A549 (cell line): ENCODE data around the gene DEFB118. TPM values are rescaled to one million over a fixed set of nuclear protein-coding genes. Genes with fewer than 3 reads are reported as not detected.

Experiments
- ATAC-seq, 2 experiments: fragments of 200-7000 bp in 1 of 2; fragments of >200 bp in 1 of 2; cut with Nextera tagmentation in 1 of 2; cut with Tn5 transposase in 1 of 2; 3 replicates each; pipeline versions ENCODE4 v1.8.0 to v1.9.1; 2018 to 2020; ENCODE audit warnings: mild to moderate bottlenecking in 1 of 2, moderate library complexity in 1 of 2
- CTCF ChIA-PET: fragments of 300-600 bp; sonication (Branson Sonifier 250); formaldehyde crosslinking; extraction: SDS; loops from one replicate; lab custom pipeline; 2021; ENCODE audit warnings: antibody characterized with exemption, inconsistent platforms; lab: Yijun Ruan, JAX
- POLR2A ChIA-PET: fragments of 350-600 bp; formaldehyde crosslinking; extraction: SDS; loops from one replicate; lab custom pipeline; 2021; ENCODE audit warnings: antibody characterized with exemption, inconsistent platforms; lab: Yijun Ruan, JAX
- DNase-seq, 2 experiments: peaks; one replicate each; pipeline versions ENCODE4 v3.0.0 to v3.0.0-alpha.2; 2011 to 2016; ENCODE audit warnings: low read depth in 1 of 2, low spot score in 1 of 2
- FAIRE-seq: peaks from 2 replicates; lab custom pipeline; 2011; peaks lifted over from hg19 to GRCh38; lab: Jason Lieb, UNC
- H3K27ac ChIP-seq, 2 experiments: fragments of >200 bp; sonication (Bioruptor Twin); formaldehyde crosslinking; 3 replicates each; pipeline ENCODE4 v1.5.1; 2016 to 2017
- H3K4me1 ChIP-seq: fragments of >200 bp; sonication (Bioruptor Twin); formaldehyde crosslinking; 3 replicates; pipeline ENCODE4 v1.6.1; 2016
- H3K4me2 ChIP-seq: fragments of >200 bp; sonication (Bioruptor Twin); formaldehyde crosslinking; 3 replicates; pipeline ENCODE4 v1.6.1; 2016
- H3K4me3 ChIP-seq: fragments of >200 bp; sonication (Bioruptor Twin); formaldehyde crosslinking; 3 replicates; pipeline ENCODE4 v1.5.1; 2016
- H3K9me3 ChIP-seq: fragments of >200 bp; sonication (Bioruptor Twin); formaldehyde crosslinking; 3 replicates; pipeline ENCODE4 v1.6.1; 2016
- CBX2 ChIP-seq: fragments of 200-600 bp; sonication (generic); IDR thresholded peaks from 2 replicates; pipeline ENCODE4 v1.6.1; 2016; ENCODE audit warnings: low read depth, mild to moderate bottlenecking, borderline replicate concordance
- CEBPB ChIP-seq, 2 experiments: fragments of >200 bp in 1 of 2; sonication (Bioruptor Twin) in 1 of 2; formaldehyde crosslinking in 1 of 2; IDR thresholded peaks; 2 replicates each; pipeline ENCODE4 v1.6.1; 2012 to 2016
- CHD4 ChIP-seq: fragments of 200-600 bp; sonication (generic); IDR thresholded peaks from 2 replicates; pipeline ENCODE4 v1.6.1; 2016; ENCODE audit warnings: antibody characterized with exemption, mild to moderate bottlenecking, borderline replicate concordance
- EHMT2 ChIP-seq: fragments of 200-600 bp; sonication (generic); IDR thresholded peaks from 2 replicates; pipeline ENCODE4 v1.6.1; 2016; ENCODE audit warnings: antibody characterized with exemption, low read depth, mild to moderate bottlenecking, moderate library complexity
- FOSL2 ChIP-seq, 2 experiments: fragments of 450-650 bp in 1 of 2; fragments of >200 bp in 1 of 2; sonication (Bioruptor Twin) in 1 of 2; formaldehyde crosslinking; IDR thresholded peaks; 2 replicates each; pipeline versions ENCODE4 v1.5.0 to v1.6.1; 2016 to 2020; ENCODE audit warnings: mild to moderate bottlenecking in 1 of 2, moderate library complexity in 1 of 2
- HDAC2 ChIP-seq: fragments of 200-600 bp; sonication (generic); IDR thresholded peaks from 2 replicates; pipeline ENCODE4 v1.6.1; 2016
- HOXB5 ChIP-seq: fragments of 250-450 bp; sonication (Bioruptor Pico); IDR thresholded peaks from 2 replicates; pipeline ENCODE4 v1.5.0; 2020; ENCODE audit warnings: mild to moderate bottlenecking, moderate library complexity
- KDM5A ChIP-seq: fragments of 200-600 bp; sonication (generic); IDR thresholded peaks from 2 replicates; pipeline ENCODE4 v1.6.1; 2016; ENCODE audit warnings: antibody characterized with exemption, mild to moderate bottlenecking
- MAZ ChIP-seq: fragments of 150-350 bp; IDR thresholded peaks from 2 replicates; pipeline ENCODE4 v1.6.1; 2014; ENCODE audit warnings: antibody characterized with exemption, low read depth, low read length, borderline replicate concordance
- MYC ChIP-seq: IDR thresholded peaks from 2 replicates; pipeline ENCODE4 v1.6.1; 2012; ENCODE audit warnings: mild to moderate bottlenecking, inconsistent platforms, low read length, improper control_type of control experiment, borderline replicate concordance
- NFE2L2 ChIP-seq: fragments of 150-350 bp; conservative IDR thresholded peaks from 2 replicates; pipeline ENCODE4 v1.6.1; 2014; ENCODE audit warnings: low read length
- NR3C1 ChIP-seq: fragments of >200 bp; sonication (Bioruptor Twin); formaldehyde crosslinking; IDR thresholded peaks from 3 replicates; pipeline ENCODE4 v1.6.1; 2017
- PHF8 ChIP-seq: fragments of 200-600 bp; sonication (generic); IDR thresholded peaks from 2 replicates; pipeline ENCODE4 v1.6.1; 2016; ENCODE audit warnings: low read depth, mild to moderate bottlenecking, antibody characterized with exemption, moderate library complexity, borderline replicate concordance
- POLR2A ChIP-seq: IDR thresholded peaks from 2 replicates; pipeline ENCODE4 v1.6.1; 2012; ENCODE audit warnings: mild to moderate bottlenecking, low read length
- POLR2AphosphoS2 ChIP-seq: conservative IDR thresholded peaks from 2 replicates; pipeline ENCODE4 v1.6.1; 2012; ENCODE audit warnings: low read length, improper control_type of control experiment, inconsistent platforms
- RAD21 ChIP-seq, 2 experiments: fragments of >200 bp in 1 of 2; sonication (Bioruptor Twin) in 1 of 2; formaldehyde crosslinking in 1 of 2; IDR thresholded peaks in 1 of 2; conservative IDR thresholded peaks in 1 of 2; 2 replicates in 1 of 2; 3 replicates in 1 of 2; pipeline ENCODE4 v1.6.1; 2012 to 2018; ENCODE audit warnings: inconsistent platforms in 1 of 2
- RARB ChIP-seq: fragments of 250-450 bp; sonication (Bioruptor Pico); IDR thresholded peaks from 2 replicates; pipeline ENCODE4 v1.8.0; 2021; ENCODE audit warnings: mild to moderate bottlenecking, moderate library complexity
- RNF2 ChIP-seq: fragments of 200-600 bp; sonication (generic); IDR thresholded peaks from 2 replicates; pipeline ENCODE4 v1.6.1; 2016; ENCODE audit warnings: low read depth, mild to moderate bottlenecking, antibody characterized with exemption, moderate library complexity, borderline replicate concordance
- SMC3 ChIP-seq: fragments of >200 bp; sonication (Bioruptor Twin); formaldehyde crosslinking; IDR thresholded peaks from 3 replicates; pipeline ENCODE4 v1.6.1; 2018; ENCODE audit warnings: inconsistent platforms
- TFCP2L1 ChIP-seq: fragments of 250-450 bp; sonication (Bioruptor Pico); IDR thresholded peaks from 2 replicates; pipeline ENCODE4 v1.5.0; 2021; ENCODE audit warnings: mild to moderate bottlenecking
- TP53 ChIP-seq: fragments of 250-450 bp; sonication (Bioruptor Pico); IDR thresholded peaks from 2 replicates; pipeline ENCODE4 v1.5.0; 2021; ENCODE audit warnings: mild to moderate bottlenecking, moderate library complexity
- ZC3H11A ChIP-seq: fragments of 450-650 bp; IDR thresholded peaks from 2 replicates; pipeline ENCODE4 v1.6.1; 2014; ENCODE audit warnings: antibody characterized with exemption, mild to moderate bottlenecking
- ZFP36 ChIP-seq: fragments of 450-650 bp; IDR thresholded peaks from 2 replicates; pipeline ENCODE4 v1.6.1; 2014; ENCODE audit warnings: borderline replicate concordance; ENCODE audit not compliant: partially characterized antibody
- ZNF302 ChIP-seq: fragments of 250-450 bp; sonication (Bioruptor Pico); IDR thresholded peaks from 2 replicates; pipeline ENCODE4 v1.9.0; 2021; ENCODE audit warnings: inconsistent platforms, mild to moderate bottlenecking, moderate library complexity
- ZSCAN20 ChIP-seq: fragments of 250-450 bp; sonication (Bioruptor Pico); IDR thresholded peaks from 2 replicates; pipeline ENCODE4 v1.8.0; 2022; ENCODE audit warnings: mild to moderate bottlenecking, moderate library complexity
- WGBS: methylation state at CpG from one replicate; pipeline ENCODE4 v1.1.6; 2017; ENCODE audit errors: missing lambda C conversion rate; 5-methylcytosine and 5-hydroxymethylcytosine counted together
- polyA plus RNA-seq, 4 experiments: library from polyadenylated mRNA; depleted of rRNA in 3 of 4; stranded (reverse); fragments of >200 nt; fragmentation: RNase III in 1 of 4; extraction: RNeasy Plus Mini Kit Qiagen cat#74134 plus additional on column Dnase treatment in 1 of 4; gene quantifications; 2 replicates in 3 of 4; 3 replicates in 1 of 4; pipeline ENCODE4 v1.2.3, GENCODE V29; 2011 to 2017
- TF ChIP-seq, protein P1 (sequence below): fragments of 250-450 bp; sonication (Bioruptor Pico); IDR thresholded peaks from 2 replicates; pipeline ENCODE4 v1.5.0; 2021; ENCODE audit warnings: mild to moderate bottlenecking, moderate library complexity, borderline replicate concordance
- TF ChIP-seq, protein P2 (sequence below): fragments of 150-350 bp; IDR thresholded peaks from 2 replicates; pipeline ENCODE4 v1.6.1; 2014; ENCODE audit warnings: low read depth, mild to moderate bottlenecking, low read length
- TF ChIP-seq, protein P3 (sequence below): fragments of >200 bp; sonication (Bioruptor Twin); formaldehyde crosslinking; IDR thresholded peaks from 3 replicates; pipeline ENCODE4 v1.6.1; 2016
- TF ChIP-seq, protein P4 (sequence below): fragments of >200 bp; sonication (Bioruptor Twin); formaldehyde crosslinking; IDR thresholded peaks from 3 replicates; pipeline ENCODE4 v1.5.1; 2016

DEFB118 gene
- polyA plus RNA-seq, 2 of the 4 experiments (the other 2 are of a cell fraction), result not detected

DNA sequence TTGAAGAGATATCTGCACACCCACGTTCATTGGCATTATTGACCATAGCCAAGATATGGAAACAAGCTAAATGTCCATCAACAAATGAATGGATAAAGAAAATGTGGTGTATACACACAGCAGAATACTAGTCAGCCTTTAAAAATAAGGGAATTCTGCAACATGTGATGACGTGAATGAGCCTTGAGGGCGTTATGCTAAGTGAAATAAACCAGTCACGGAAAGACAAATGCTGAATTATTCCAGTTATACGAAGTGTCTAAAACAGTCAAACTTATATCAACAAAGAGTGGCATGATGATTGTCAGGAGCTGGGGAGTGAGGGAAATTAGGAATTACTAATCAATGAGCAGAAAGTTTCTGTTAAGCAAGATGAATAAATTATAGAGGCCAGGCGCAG, 46.0 kb downstream of the DEFB118 start:
- POLR2A ChIA-PET, result interaction anchor here (0.7 kb wide), 1 partner anchor 87 kb away, joined by 4 read pairs; no protein-coding TSS in a partner anchor
- H3K9me3 ChIP-seq, result no peaks in the 10 kb centered on the region
- CTCF ChIA-PET, result interaction anchor here (0.9 to 3.2 kb wide), 5 partner anchors 9 to 93 kb away, joined by 3 to 55 read pairs (median 5); partner anchors contain the start of gene DEFB121
- no peak for ATAC-seq
- H3K4me3 ChIP-seq, result no peak overlapping the region
- no peak overlapping the region for H3K27ac ChIP-seq
- FAIRE-seq, result no peak
- DNase-seq, result no peak
- H3K4me1 ChIP-seq, result no peaks in the 10 kb centered on the region
- H3K4me2 ChIP-seq, result no peak overlapping the region
- TF ChIP-seq FOSL2 (IDR thresholded peaks at IDR 0.05) (no peak), FOSL2 (CRISPR knock-in tag; IDR thresholded peaks at IDR 0.05) (no peak), MAZ (no peak), EHMT2 (no peak), ZNF302 (no peak), CHD4 (no peak), KDM5A (no peak), CBX2 (no peak), TFCP2L1 (CRISPR knock-in tag) (no peak), SMC3 (no peak), ZSCAN20 (no peak), RARB (no peak), ZFP36 (no peak), HOXB5 (CRISPR knock-in tag) (no peak), RAD21 (conservative IDR thresholded peaks at IDR 0.05 in 1 of 2, IDR thresholded peaks at IDR 0.05 in 1 of 2) (no peak), PHF8 (no peak), NR3C1 (no peak), NFE2L2 (no peak), MYC (no peak)
- TF ChIP-seq, protein P1, sequence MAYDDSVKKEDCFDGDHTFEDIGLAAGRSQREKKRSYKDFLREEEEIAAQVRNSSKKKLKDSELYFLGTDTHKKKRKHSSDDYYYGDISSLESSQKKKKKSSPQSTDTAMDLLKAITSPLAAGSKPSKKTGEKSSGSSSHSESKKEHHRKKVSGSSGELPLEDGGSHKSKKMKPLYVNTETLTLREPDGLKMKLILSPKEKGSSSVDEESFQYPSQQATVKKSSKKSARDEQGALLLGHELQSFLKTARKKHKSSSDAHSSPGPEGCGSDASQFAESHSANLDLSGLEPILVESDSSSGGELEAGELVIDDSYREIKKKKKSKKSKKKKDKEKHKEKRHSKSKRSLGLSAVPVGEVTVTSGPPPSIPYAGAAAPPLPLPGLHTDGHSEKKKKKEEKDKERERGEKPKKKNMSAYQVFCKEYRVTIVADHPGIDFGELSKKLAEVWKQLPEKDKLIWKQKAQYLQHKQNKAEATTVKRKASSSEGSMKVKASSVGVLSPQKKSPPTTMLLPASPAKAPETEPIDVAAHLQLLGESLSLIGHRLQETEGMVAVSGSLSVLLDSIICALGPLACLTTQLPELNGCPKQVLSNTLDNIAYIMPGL (CRISPR knock-in tag), result no peak
- 18% methylated on average over 6 of the region's 6 CpGs for whole genome bisulfite sequencing

DNA sequence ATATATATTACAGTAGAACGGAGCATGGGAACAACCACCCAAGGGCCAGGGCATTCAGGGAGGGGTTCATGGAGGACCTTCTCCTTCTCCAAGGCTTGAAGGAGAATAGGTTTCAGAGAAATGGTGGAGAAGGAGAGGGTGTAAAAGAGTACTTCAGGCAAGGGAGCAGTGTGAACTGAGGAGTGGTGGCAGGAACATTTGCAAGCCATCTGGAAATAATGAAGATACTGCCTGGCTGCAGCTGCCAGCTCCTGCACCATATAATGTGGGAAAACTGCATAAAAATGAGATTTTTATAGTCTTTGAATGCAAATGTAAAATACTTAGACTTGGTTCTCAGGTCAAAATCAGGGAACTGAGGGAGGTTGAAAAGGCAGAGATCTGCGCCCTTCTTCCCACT, 47.3 kb downstream of the DEFB118 start:
- FAIRE-seq, result no peak
- 88% methylated on average over 2 of the region's 2 CpGs for WGBS
- no peak for ATAC-seq
- DNase-seq, result no peak
- Histone ChIP-seq H3K4me3 (no peak overlapping the region), H3K9me3 (no peaks in the 10 kb centered on the region), H3K27ac (no peak overlapping the region), H3K4me1 (no peaks in the 10 kb centered on the region), H3K4me2 (no peak overlapping the region)
- TF ChIP-seq ZC3H11A, result no peak
- TF ChIP-seq CEBPB (IDR thresholded peaks at IDR 0.05), result no peak
- TF ChIP-seq, protein P2, sequence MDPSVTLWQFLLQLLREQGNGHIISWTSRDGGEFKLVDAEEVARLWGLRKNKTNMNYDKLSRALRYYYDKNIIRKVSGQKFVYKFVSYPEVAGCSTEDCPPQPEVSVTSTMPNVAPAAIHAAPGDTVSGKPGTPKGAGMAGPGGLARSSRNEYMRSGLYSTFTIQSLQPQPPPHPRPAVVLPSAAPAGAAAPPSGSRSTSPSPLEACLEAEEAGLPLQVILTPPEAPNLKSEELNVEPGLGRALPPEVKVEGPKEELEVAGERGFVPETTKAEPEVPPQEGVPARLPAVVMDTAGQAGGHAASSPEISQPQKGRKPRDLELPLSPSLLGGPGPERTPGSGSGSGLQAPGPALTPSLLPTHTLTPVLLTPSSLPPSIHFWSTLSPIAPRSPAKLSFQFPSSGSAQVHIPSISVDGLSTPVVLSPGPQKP, result no peak
- no peak for TF ChIP-seq RNF2
- no peak for TF ChIP-seq POLR2A
- no peak for TF ChIP-seq ZNF302
- no peak for TF ChIP-seq TP53
- TF ChIP-seq, protein P3, sequence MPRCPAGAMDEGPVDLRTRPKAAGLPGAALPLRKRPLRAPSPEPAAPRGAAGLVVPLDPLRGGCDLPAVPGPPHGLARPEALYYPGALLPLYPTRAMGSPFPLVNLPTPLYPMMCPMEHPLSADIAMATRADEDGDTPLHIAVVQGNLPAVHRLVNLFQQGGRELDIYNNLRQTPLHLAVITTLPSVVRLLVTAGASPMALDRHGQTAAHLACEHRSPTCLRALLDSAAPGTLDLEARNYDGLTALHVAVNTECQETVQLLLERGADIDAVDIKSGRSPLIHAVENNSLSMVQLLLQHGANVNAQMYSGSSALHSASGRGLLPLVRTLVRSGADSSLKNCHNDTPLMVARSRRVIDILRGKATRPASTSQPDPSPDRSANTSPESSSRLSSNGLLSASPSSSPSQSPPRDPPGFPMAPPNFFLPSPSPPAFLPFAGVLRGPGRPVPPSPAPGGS, result no peak
- TF ChIP-seq, protein P4, sequence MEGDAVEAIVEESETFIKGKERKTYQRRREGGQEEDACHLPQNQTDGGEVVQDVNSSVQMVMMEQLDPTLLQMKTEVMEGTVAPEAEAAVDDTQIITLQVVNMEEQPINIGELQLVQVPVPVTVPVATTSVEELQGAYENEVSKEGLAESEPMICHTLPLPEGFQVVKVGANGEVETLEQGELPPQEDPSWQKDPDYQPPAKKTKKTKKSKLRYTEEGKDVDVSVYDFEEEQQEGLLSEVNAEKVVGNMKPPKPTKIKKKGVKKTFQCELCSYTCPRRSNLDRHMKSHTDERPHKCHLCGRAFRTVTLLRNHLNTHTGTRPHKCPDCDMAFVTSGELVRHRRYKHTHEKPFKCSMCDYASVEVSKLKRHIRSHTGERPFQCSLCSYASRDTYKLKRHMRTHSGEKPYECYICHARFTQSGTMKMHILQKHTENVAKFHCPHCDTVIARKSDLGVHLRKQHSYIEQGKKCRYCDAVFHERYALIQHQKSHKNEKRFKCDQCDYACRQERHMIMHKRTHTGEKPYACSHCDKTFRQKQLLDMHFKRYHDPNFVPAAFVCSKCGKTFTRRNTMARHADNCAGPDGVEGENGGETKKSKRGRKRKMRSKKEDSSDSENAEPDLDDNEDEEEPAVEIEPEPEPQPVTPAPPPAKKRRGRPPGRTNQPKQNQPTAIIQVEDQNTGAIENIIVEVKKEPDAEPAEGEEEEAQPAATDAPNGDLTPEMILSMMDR, result no peak
- no peak for TF ChIP-seq POLR2AphosphoS2
- no peak for TF ChIP-seq HDAC2
- ChIA-PET POLR2A (no interaction called here), CTCF (interaction anchor here (1.4 to 2.0 kb wide), 2 partner anchors 10 to 88 kb away, joined by 3 to 5 read pairs; partner anchors contain the start of gene DEFB121)
